ENCODE data around the gene CDH4.

Gene CDH4

GRCh38 chr20:61366914-61367313 is 114.9 kb downstream of the CDH4 start:
- TF ChIP-seq CEBPB (IDR thresholded peaks at IDR 0.05) (no peak), TAF1 (IDR thresholded peaks at IDR 0.05; ENCODE audit: low read depth) (no peak), RAD21 (IDR thresholded peaks at IDR 0.05; ENCODE audit: low read depth) (no peak), EGR1 (IDR thresholded peaks at IDR 0.05) (no peak), NFIC (IDR thresholded peaks at IDR 0.05) (no peak), MAX (IDR thresholded peaks at IDR 0.05) (no peak), TEAD4 (IDR thresholded peaks at IDR 0.05) (no peak), USF1 (IDR thresholded peaks at IDR 0.05) (no peak), FOXM1 (IDR thresholded peaks at IDR 0.05; ENCODE audit: borderline replicate concordance, low read depth) (no peak), TCF12 (IDR thresholded peaks at IDR 0.05; ENCODE audit: low read depth) (no peak), REST (IDR thresholded peaks at IDR 0.05; ENCODE audit: low read depth) (no peak), ZBTB7A (IDR thresholded peaks at IDR 0.05; ENCODE audit: low read depth) (no peak), EP300 (IDR thresholded peaks at IDR 0.05; ENCODE audit: borderline replicate concordance) (no peak), YY1 (IDR thresholded peaks at IDR 0.05; ENCODE audit: low read depth) (no peak)

GRCh38 chr20:61369731-61370520 is 117.9 kb downstream of the CDH4 start:
- TF ChIP-seq CREB1 (IDR thresholded peaks at IDR 0.05; ENCODE audit: low read depth) (no peak), CEBPB (IDR thresholded peaks at IDR 0.05) (no peak), YY1 (IDR thresholded peaks at IDR 0.05; ENCODE audit: low read depth) (no peak)

DNA sequence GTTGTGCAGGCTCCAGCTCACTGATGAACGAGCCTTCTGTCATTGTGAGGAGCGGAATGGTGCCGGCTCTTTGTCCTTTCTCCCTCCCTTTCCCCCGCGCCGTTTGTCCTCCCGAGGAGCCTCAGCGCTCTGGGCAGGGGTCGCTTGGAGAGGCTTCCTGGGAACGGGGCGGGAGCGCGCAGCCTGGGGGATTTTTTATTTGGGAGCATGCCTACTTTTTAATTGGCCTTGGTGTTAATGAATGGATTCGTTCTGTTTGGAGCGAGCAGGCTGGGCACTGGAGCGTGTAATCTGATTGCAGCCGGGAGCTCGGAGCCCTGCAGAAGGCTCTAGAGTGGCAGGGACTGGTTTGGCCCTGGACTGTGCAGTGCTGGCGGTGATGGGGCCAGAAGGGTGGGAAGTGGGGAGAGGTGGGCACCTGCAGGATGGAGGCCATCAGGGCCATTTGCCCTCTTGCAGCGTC is 118.8 kb downstream of the CDH4 start:
- no peak for TF ChIP-seq MAX (IDR thresholded peaks at IDR 0.05)
- no peak for TF ChIP-seq REST (IDR thresholded peaks at IDR 0.05; ENCODE audit: low read depth)
- no peak for TF ChIP-seq YY1 (IDR thresholded peaks at IDR 0.05; ENCODE audit: low read depth)
- no peak for TF ChIP-seq TCF12 (IDR thresholded peaks at IDR 0.05; ENCODE audit: low read depth)
- TF ChIP-seq EGR1 (IDR thresholded peaks at IDR 0.05): no peak
- TF ChIP-seq FOXM1 (IDR thresholded peaks at IDR 0.05; ENCODE audit: borderline replicate concordance, low read depth): no peak
- no peak for TF ChIP-seq NFIC (IDR thresholded peaks at IDR 0.05)
- TF ChIP-seq TEAD4 (IDR thresholded peaks at IDR 0.05): no peak
- TF ChIP-seq EP300 (IDR thresholded peaks at IDR 0.05; ENCODE audit: borderline replicate concordance): no peak
- no peak for TF ChIP-seq CEBPB (IDR thresholded peaks at IDR 0.05)
- TF ChIP-seq TAF1 (IDR thresholded peaks at IDR 0.05; ENCODE audit: low read depth): no peak
- TF ChIP-seq USF1 (IDR thresholded peaks at IDR 0.05): no peak
- no peak for TF ChIP-seq ZBTB7A (IDR thresholded peaks at IDR 0.05; ENCODE audit: low read depth)
- no peak for TF ChIP-seq RAD21 (IDR thresholded peaks at IDR 0.05; ENCODE audit: low read depth)
- no peak for TF ChIP-seq CREB1 (IDR thresholded peaks at IDR 0.05; ENCODE audit: low read depth)

- TF ChIP-seq TEAD4 (IDR thresholded peaks at IDR 0.05) (no peak), TAF1 (IDR thresholded peaks at IDR 0.05; ENCODE audit: low read depth) (no peak), CREB1 (IDR thresholded peaks at IDR 0.05; ENCODE audit: low read depth) (no peak), TCF12 (IDR thresholded peaks at IDR 0.05; ENCODE audit: low read depth) (no peak), REST (IDR thresholded peaks at IDR 0.05; ENCODE audit: low read depth) (no peak), CEBPB (IDR thresholded peaks at IDR 0.05) (no peak), MAX (IDR thresholded peaks at IDR 0.05) (no peak), EGR1 (IDR thresholded peaks at IDR 0.05) (no peak), ZBTB7A (IDR thresholded peaks at IDR 0.05; ENCODE audit: low read depth) (no peak), RAD21 (IDR thresholded peaks at IDR 0.05; ENCODE audit: low read depth) (no peak), YY1 (IDR thresholded peaks at IDR 0.05; ENCODE audit: low read depth) (no peak), EP300 (IDR thresholded peaks at IDR 0.05; ENCODE audit: borderline replicate concordance) (no peak), NFIC (IDR thresholded peaks at IDR 0.05) (no peak), USF1 (IDR thresholded peaks at IDR 0.05) (no peak)
Observed at GRCh38 chr20:61371501-61372136, 119.6 kb downstream of the CDH4 start.

Measured in Ishikawa (cell line).